NCI-H1436 (cell line): ENCODE measurements around the gene COX17.
A peak's percentile ranks its signal among the peaks of the same experiment; 100 is the strongest.
"Not testable (repeated sequence)": the region's sequence is repeated elsewhere in the genome, so short reads cannot be mapped to it uniquely, and the experiment has no call there.

ENCODE experiments used
- DNase-seq: peaks from one replicate; lab custom pipeline; 2025; lab: John Stamatoyannopoulos, UW

Gene COX17

GRCh38 chr3:119676771-119677640, at the start of gene COX17:
Gene COX17, minus strand, starts transcription at chr3:119677406. Its CDS starts 96 bp downstream, at chr3:119677310.
- DNase-seq, result peak; percentile 98

DNA sequence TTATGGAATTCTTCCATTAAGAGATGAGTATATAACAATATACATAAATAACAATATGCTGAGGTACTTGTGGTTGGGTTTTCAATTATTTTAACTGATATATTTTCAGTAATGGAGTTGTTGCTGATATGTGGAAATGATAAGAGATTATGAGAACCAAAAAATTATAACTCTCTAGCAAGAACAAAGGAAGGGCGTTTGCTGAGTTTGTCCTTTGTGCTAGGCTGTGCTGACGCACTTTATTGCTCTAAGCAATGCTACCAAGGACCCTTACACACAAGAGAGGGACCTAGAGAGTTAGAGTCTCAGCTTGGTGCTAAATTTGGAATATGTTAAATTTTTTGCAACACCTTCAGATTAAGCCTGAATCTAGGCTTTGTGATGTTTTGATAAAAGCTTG, 49.7 kb upstream of the COX17 start:
- no peak for DNase-seq

- no peak for DNase-seq
These were observed 45.8 kb upstream of the COX17 start for GRCh38 chr3:119723022-119723421.

DNA sequence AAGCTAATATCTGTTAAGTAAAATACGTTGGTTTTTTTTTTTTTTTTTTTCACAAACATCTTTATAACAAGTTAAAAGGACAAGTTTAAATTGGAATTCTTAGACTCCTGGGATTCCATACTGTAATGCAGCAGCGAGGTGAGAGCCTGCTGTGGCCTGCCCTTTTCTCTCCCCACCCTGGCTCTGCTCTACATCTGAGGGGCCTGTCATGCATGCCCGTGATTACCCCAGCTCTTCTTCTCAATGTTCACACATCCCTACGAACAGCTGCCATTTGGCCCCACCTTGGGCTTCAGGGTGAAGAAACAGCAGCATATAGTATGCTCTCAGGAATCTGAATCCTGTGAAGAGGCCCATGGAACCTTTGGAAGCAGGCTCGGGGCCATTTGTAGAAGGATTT, 40.3 kb upstream of the COX17 start:
- no peak for DNase-seq

DNA sequence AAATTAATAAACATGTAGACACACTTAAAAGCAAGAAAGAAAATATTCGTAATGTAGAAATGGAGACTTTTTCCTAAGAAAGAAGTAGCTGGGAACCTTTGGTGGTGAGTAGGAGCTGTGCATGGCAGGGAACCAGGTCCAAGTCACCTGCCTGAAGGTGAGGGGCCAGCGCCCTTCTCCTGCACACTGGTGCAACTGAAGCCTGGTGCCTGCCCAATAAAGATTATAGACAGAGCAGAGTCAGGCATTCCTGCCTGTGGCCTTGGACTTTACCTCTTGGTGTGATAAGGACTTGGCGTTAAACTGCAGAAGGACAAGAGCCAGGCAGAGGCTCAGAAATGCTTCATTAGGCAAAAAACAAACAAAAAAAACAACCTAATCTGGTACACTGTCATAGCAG, 39.8 kb upstream of the COX17 start:
- no peak for DNase-seq

GRCh38 chr3:119715105-119715504, 37.9 kb upstream of the COX17 start:
- DNase-seq, result no peak

DNA sequence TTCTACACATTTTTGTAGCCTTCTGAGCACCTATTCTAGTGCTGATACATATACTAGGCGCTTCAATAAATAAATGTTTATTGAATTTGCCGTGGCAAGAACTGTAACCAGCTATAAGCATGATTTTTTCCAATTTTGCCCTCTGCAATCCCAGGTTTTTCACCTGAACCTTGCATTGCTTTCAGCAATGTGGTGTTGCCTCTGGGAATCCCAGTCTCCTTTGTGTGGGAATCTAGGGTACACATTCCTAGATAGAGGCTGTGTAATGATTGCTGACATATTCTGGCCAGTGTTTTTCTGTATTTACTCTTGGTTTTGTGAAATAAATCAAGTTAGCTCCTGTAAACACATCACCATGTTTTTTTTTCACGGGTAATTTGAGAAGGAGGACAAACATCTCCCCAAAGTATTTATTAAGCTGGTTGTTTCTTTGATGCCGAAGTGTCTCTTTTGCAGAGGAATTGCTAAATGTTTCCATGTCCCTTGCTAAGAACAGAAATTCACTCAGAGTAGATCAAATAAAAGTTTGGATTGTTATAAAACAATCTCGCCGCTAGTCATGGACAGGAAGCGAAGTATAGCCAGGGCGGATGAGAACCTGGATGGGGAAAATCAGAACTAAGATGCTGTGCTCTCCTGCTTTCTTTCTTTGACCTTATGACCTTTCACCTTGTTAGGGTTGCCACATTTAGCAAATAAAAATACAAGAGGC, 26.8 kb upstream of the COX17 start:
- DNase-seq, result no peak

DNA sequence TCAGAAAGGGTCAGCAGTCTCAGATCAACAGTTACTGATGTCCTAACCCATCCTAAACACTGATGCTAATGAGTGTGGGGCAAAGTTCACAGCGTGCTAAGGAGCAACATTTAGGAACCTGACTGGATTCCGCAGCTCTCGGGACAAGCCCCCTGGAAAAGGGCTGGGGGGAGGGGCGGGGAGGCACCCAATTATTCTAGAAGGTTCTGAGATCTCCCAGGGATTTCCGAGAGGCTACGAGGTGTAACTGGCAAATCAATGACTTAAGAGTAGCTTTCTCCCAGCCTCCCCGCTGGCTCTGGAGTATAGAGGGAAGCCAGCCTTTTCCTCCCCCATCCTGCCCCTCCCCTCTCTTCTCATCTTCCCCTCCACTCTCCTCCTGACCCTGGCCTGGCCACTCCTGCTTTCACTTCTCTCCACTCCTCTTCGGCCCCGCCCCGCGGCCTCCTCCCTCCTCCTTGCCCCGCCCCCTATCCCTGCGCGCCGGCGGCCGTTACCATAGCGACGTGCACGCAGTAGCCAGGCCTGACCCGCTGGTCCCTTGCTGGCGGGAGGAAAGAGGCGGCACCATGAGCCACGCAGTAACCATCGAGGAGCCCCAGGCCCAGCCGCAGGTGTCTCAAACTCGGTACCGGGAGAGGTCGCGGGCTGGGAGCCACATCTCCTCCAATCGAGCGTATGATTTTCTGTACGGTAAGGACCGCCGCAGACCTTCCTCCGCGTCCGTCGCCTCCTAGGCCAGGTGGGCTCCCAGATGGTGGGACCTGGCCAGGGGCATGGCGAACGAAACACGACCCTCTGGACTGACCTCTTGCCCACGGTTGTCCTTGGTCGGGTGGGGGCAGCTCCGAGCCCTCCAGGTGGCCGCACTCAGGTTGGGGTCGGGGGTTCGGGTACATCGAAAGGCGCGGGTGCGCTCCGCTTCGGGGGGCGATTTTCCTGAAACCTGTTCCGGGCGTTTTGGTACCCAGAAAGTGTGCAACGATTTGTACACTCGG, 25.6 kb upstream of the COX17 start, which contains the start of gene CFAP91:
Gene CFAP91, plus strand, starts transcription at position 493 of the 998 bp plus-strand sequence. Its CDS starts 77 bp downstream, at position 570.
- DNase-seq, result peak; percentile 98

- DNase-seq, result no peak
These were observed 23.9 kb upstream of the COX17 start for GRCh38 chr3:119700920-119701734.

GRCh38 chr3:119700269-119700919, 23.2 kb upstream of the COX17 start:
- no peak for DNase-seq

GRCh38 chr3:119697394-119697793, 20.2 kb upstream of the COX17 start:
- no peak for DNase-seq

- no peak for DNase-seq
These were observed 18.3 kb upstream of the COX17 start for GRCh38 chr3:119695480-119695879.

- no peak for DNase-seq
These were observed 12.9 kb upstream of the COX17 start for GRCh38 chr3:119690043-119690656.

- no peak for DNase-seq
These were observed 6.2 kb upstream of the COX17 start for GRCh38 chr3:119683421-119683820.

DNA sequence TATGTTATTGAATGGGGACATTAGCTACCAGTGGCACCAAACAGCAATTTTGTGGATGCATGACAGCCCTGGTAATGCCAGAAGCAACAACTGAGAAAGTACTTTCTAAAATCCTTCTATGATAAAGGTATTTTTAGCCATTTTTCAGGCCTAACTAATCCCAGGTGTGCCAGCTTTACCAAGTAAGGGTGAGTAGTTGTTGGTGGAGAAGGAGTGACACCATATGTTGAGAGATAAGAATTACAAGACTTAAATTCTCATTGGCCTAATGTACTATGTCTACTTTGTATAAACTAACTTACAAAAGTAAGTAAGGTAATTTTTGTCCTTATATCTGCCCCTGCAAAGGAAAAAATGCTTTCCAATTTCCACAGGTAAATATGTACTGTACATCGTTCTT, 4.1 kb upstream of the COX17 start:
- peak; percentile 33 for DNase-seq

DNA sequence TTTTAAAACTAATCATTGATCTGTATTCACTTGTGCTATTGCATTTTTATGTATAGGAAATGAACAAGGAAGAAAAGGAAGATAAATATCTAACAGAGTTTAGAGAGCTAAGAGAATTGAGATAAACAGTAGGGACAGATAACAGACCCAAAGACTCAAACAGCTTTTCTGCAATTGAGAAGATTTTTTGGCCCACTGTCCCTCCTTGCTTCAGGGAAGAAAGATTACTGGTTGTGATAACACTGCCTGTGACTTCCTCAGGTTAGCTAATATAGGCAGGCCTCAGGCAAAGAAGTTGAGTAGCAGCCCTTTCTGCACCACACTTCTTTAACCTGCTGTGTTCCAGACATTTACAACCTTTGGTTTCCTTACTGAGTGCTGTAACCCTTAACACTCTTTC, 2.7 kb upstream of the COX17 start:
- no peak for DNase-seq

GRCh38 chr3:119678209-119678608, 1.0 kb upstream of the COX17 start:
- not testable (repeated sequence) for DNase-seq

DNA sequence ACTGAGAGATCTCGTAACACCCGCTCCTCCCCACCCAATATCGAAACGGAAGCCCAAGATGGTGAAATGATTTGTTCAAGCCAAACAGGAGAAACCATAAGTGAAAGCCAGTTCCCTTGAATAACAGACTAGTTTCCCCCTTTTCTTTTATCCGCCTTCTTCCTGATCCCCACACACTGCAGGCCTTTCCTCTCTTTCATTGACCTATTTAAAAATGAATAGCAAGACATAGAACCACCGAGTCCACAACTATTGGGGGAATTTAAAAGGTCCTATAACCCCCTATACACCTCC, 382 bp upstream of the COX17 start:
- no peak for DNase-seq

- no peak for DNase-seq
These were observed 1.2 kb downstream of the COX17 start for GRCh38 chr3:119676020-119676419.

GRCh38 chr3:119675188-119675874, 1.9 kb downstream of the COX17 start:
- no peak for DNase-seq
